Erythroblast (primary cell): ENCODE results near the gene TRMT2A.

Experiments
- DNase-seq, 2 experiments: peaks; one replicate each; lab custom pipeline; 2025; lab: John Stamatoyannopoulos, UW
- GATA1 ChIP-seq: IDR thresholded peaks from 2 replicates; pipeline ENCODE4 v1.6.1; 2011; ENCODE audit warnings: low read depth, mild to moderate bottlenecking, control low read depth, low read length, moderate library complexity
- POLR2A ChIP-seq: IDR thresholded peaks from 2 replicates; pipeline ENCODE4 v1.6.1; 2011; ENCODE audit warnings: mild to moderate bottlenecking, low read length

The TRMT2A gene

GRCh38 chr22:20154602-20155187 is 37.7 kb upstream of the TRMT2A start:
- no peak for DNase-seq
- TF ChIP-seq GATA1 (no peak), POLR2A (no peak)

- DNase-seq = no peak
- no peak for TF ChIP-seq POLR2A
- no peak for TF ChIP-seq GATA1
Measured at GRCh38 chr22:20153945-20154344, 36.9 kb upstream of the TRMT2A start.

GRCh38 chr22:20152464-20152890 is 35.5 kb upstream of the TRMT2A start:
- no peak for TF ChIP-seq GATA1
- no peak for TF ChIP-seq POLR2A
- no peak for DNase-seq

GRCh38 chr22:20151276-20151588 is 34.2 kb upstream of the TRMT2A start:
- TF ChIP-seq POLR2A (no peak), GATA1 (no peak)
- no peak for DNase-seq

- no peak for TF ChIP-seq GATA1
- no peak for TF ChIP-seq POLR2A
- DNase-seq = no peak
Measured at GRCh38 chr22:20150381-20151275, 33.6 kb upstream of the TRMT2A start, which contains the start of gene CCDC188. Gene CCDC188, minus strand, starts transcription at chr22:20151055. Its CDS starts 69 bp downstream, at chr22:20150986.

GRCh38 chr22:20149257-20150250 is 32.5 kb upstream of the TRMT2A start:
- DNase-seq = no peak
- TF ChIP-seq POLR2A (no peak), GATA1 (no peak)

GRCh38 chr22:20148414-20148813 is 31.4 kb upstream of the TRMT2A start:
- TF ChIP-seq GATA1 (no peak), POLR2A (no peak)
- DNase-seq = no peak

GRCh38 chr22:20147237-20147988 is 30.4 kb upstream of the TRMT2A start:
- DNase-seq = no peak
- TF ChIP-seq POLR2A (no peak), GATA1 (no peak)

- TF ChIP-seq GATA1 = no peak
- TF ChIP-seq POLR2A = no peak
- DNase-seq = no peak
Measured at GRCh38 chr22:20146777-20147176, 29.8 kb upstream of the TRMT2A start.

- DNase-seq = no peak
- TF ChIP-seq POLR2A = no peak
- TF ChIP-seq GATA1 = no peak
Measured at GRCh38 chr22:20145832-20146223, 28.8 kb upstream of the TRMT2A start.

- no peak for TF ChIP-seq POLR2A
- TF ChIP-seq GATA1 = no peak
- no peak for DNase-seq
Measured at GRCh38 chr22:20145206-20145831, 28.3 kb upstream of the TRMT2A start.

- no peak for DNase-seq
- TF ChIP-seq GATA1 (no peak), POLR2A (no peak)
Measured at GRCh38 chr22:20143883-20144665, 27.0 kb upstream of the TRMT2A start.
